K562 (cell line): ENCODE measurements around the gene ABI2.

Experiments
- ARNT ChIP-seq, 2 experiments: fragments of 450-650 bp; IDR thresholded peaks; 2 replicates each; pipeline ENCODE4 v1.6.1; 2016; ENCODE audit warnings: mild to moderate bottlenecking in 1 of 2
- MAFK ChIP-seq: IDR thresholded peaks from 2 replicates; pipeline ENCODE4 v1.6.1; 2011; ENCODE audit warnings: low read length, improper control_type of control experiment
- TF ChIP-seq, protein P1 (sequence below): fragments of 250-450 bp; sonication (Bioruptor Pico); IDR thresholded peaks from 2 replicates; pipeline ENCODE4 v1.4.0; 2020

DNA sequence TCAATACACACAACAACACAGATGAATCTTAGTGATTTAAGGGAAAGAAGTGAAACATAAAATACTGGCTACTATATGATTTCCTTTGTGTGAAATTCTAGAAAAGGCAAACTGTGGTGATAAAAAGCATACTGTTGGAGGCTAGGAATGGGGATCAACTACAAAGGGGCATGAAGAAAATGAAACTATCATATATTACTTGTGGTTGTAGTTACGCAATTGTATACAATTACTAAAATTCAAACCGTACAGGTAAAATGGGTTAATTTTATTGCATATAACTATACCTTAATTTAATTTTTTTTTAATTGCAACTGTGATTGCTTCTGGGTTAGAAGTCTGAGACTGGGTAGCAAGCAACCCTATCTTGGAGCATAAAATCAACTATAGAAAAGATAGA, 41.7 kb upstream of the ABI2 start:
- TF ChIP-seq, protein P1, sequence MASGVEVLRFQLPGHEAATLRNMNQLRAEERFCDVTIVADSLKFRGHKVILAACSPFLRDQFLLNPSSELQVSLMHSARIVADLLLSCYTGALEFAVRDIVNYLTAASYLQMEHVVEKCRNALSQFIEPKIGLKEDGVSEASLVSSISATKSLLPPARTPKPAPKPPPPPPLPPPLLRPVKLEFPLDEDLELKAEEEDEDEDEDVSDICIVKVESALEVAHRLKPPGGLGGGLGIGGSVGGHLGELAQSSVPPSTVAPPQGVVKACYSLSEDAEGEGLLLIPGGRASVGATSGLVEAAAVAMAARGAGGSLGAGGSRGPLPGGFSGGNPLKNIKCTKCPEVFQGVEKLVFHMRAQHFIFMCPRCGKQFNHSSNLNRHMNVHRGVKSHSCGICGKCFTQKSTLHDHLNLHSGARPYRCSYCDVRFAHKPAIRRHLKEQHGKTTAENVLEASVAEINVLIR (CRISPR knock-in tag), result no peak
- no peak for TF ChIP-seq MAFK
- TF ChIP-seq ARNT (IDR thresholded peaks at IDR 0.05), result no peak
